Suppressor macrophage (primary cell): ENCODE measurements around the gene EML6.

Experiments used
- DNase-seq, 4 experiments: peaks; one replicate each; pipeline ENCODE4 v3.0.0-alpha.2; 2020 to 2022

EML6 gene

GRCh38 chr2:54758951-54759350, 35.5 kb downstream of the EML6 start:
- DNase-seq, result no peak

GRCh38 chr2:54760310-54760709, 36.8 kb downstream of the EML6 start:
- DNase-seq, result no peak

- peak; percentile 4 to 30 (median 21) for DNase-seq
These were observed 40.3 kb downstream of the EML6 start for GRCh38 chr2:54763636-54764291.

GRCh38 chr2:54767921-54768320, 44.5 kb downstream of the EML6 start:
- peak in 2 of 4 experiments; percentile 38 to 50 for DNase-seq

- DNase-seq, result no peak
These were observed 45.4 kb downstream of the EML6 start for GRCh38 chr2:54768772-54769428.

GRCh38 chr2:54770211-54770610, 46.7 kb downstream of the EML6 start:
- DNase-seq, result peak in 2 of 4 experiments; percentile 3 to 13

GRCh38 chr2:54770676-54771075, 47.2 kb downstream of the EML6 start:
- DNase-seq, result no peak

GRCh38 chr2:54771166-54771885, 47.9 kb downstream of the EML6 start:
- no peak for DNase-seq

GRCh38 chr2:54772110-54772509, 48.6 kb downstream of the EML6 start:
- no peak for DNase-seq

- DNase-seq, result no peak
These were observed 49.1 kb downstream of the EML6 start for GRCh38 chr2:54772531-54772930.

GRCh38 chr2:54773233-54773632, 49.8 kb downstream of the EML6 start:
- no peak for DNase-seq

GRCh38 chr2:54773838-54774237, 50.4 kb downstream of the EML6 start:
- no peak for DNase-seq

- no peak for DNase-seq
These were observed 52.2 kb downstream of the EML6 start for GRCh38 chr2:54775710-54776109.

- DNase-seq, result no peak
These were observed 53.0 kb downstream of the EML6 start for GRCh38 chr2:54776494-54776893.

GRCh38 chr2:54783349-54783748, 59.9 kb downstream of the EML6 start:
- no peak for DNase-seq

- no peak for DNase-seq
These were observed 63.8 kb downstream of the EML6 start for GRCh38 chr2:54787270-54787669.

GRCh38 chr2:54787755-54788366, 64.4 kb downstream of the EML6 start:
- no peak for DNase-seq

GRCh38 chr2:54789878-54790277, 66.4 kb downstream of the EML6 start:
- DNase-seq, result no peak

GRCh38 chr2:54791831-54792230, 68.4 kb downstream of the EML6 start:
- DNase-seq, result no peak

GRCh38 chr2:54797307-54797706, 73.8 kb downstream of the EML6 start:
- DNase-seq, result no peak

- no peak for DNase-seq
These were observed 77.9 kb downstream of the EML6 start for GRCh38 chr2:54801352-54801751.

- DNase-seq, result no peak
These were observed 80.6 kb downstream of the EML6 start for GRCh38 chr2:54803783-54804751.
